ENCODE results near the gene ACSS2.

- no peak for TF ChIP-seq POLR2A (IDR thresholded peaks at IDR 0.05)
- no peak for TF ChIP-seq CTCF (IDR thresholded peaks at IDR 0.05)
- TF ChIP-seq EP300 (IDR thresholded peaks at IDR 0.05): no peak
These were observed 25.4 kb upstream of the ACSS2 start for GRCh38 chr20:34850969-34851368.

Data from tibial nerve (tissue), 4 donors.